Measurements from ENCODE around the gene TMEM37.

The TMEM37 gene

DNA sequence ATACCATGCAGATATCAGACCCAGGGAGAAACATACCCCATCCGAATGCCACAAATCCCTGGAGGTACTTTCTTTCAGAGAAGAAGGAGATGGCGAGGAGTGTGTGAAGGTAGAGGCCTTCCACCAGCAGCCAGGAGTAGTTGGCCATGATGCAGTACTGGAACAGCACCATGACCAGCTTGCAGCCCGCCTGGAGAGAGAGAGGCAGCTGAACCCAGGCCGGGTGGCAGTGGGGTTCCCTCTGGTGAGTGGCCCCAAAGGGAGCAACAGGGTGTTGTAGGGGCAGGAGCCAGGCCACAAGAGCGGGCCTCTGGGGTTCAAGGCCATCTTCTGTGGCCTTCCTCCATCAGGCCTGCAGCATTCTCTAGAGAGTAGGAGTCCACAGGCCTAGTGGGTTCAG is 30.2 kb downstream of the TMEM37 start:
- DNase-seq, result no peak

DNA sequence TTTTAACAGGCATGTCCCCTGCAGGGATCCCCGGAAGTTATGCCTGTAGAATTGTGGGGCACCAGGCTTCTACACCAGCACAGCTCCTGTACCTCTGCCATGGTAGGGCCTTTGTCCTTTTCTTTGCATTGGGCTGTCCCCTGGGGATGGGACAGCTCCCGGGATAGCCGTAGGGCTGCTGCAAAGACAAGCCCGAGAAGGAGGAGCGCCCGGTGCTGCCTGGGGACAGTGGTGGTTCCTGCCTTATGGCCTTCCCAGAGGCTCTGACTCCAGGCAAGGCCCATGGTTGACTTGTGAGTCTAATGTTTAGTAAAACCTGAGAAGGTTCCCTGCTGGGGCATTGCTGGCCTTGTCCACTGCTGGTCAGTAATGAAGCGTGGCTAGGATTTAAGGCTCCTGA is 30.9 kb downstream of the TMEM37 start:
- DNase-seq, result no peak

DNA sequence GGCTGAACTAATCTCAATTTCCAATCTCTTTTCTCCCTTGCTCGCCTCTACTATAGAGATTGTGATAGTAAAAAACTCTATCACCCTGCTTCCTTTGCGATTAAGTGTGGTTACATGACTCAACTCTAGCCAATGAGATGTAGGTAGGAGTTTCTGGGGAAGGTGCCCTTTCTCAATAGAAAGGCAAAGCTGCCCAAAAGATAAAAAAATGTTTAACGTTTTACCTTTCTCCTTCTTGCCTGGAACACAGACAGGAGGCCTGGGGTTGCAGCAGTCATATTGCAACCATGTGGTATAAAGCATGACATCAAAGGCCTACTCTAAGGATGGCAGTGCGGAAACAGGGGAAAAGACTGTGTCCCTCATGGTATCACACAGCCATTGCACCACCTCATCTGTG is 31.5 kb downstream of the TMEM37 start:
- no peak for DNase-seq

DNA sequence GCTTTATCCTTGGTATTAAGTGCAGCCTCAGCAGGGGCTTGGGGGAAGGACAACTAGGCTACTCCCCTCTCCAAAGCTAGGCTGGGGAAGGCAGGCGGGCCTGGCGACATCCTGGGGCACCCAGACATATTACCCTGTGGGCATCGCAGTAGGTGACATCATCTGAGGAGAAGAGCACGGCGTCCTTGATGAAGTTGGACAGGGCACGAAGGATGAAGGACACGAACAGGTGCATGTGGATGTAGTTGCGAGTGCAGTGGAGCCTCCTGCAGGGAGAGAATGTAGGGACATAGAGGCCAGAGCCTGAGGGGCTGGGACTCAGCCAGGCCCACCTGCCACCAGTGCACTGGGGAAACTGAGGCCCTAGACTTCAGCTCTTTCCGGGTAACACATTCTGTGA is 32.3 kb downstream of the TMEM37 start:
- DNase-seq, result no peak

DNA sequence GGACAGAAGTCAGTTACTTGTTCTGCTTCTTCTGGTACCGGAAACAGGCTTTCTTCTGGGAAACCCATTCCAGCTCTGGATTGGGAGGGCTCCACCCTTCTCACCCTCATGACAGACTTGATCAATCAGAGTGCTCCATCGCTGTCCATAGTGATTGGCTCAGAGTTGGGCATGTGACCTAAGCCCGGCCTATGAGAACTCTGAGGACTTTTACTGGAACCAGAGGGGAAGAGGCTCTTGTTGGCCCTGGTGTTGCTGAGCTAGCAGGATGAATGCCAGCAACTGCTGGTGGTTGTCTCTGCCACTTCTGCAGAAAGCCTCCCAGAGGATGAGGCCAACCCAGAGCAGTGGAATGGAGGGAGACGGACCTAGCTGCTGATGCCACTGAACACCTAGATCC is 33.3 kb downstream of the TMEM37 start:
- DNase-seq, result no peak

DNA sequence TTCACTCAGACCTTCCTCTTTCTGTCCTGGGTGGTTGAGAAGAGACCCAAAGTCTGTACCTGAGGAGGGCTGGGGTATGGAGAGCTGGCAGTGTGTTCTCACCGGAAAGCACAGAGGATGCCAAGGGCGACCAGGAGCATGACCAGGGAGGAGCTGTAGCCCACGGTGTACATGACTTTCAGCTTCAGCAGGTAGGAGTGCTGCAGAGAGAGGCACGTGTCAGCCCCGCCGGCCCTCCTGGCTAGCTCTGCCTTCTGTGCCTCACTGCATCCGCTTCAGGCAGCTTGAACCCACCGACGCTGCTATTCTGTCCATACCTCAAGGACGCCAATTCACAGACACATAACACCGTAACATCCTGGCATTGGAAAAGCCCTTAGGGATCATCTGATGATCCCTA is 34.0 kb downstream of the TMEM37 start:
- no peak for DNase-seq

DNA sequence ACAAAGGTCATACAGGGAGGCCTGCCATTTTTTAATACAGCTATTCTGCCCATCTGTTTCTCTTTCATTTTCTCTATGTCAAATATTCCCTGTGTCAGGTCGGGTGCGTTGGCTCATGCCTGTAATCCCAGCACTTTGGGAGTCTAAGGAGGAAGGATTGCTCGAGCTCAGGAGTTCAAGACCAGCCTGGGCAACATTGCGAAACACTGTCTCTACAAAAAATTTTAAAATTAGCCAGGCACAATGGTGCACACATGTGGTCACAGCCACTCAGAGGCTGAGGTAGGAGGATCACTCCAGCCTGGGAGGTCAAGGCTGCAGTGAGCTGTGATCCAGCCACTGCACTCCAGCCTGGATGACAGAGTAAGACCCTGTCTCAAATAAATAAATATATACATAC is 34.7 kb downstream of the TMEM37 start:
- DNase-seq, result no peak

DNA sequence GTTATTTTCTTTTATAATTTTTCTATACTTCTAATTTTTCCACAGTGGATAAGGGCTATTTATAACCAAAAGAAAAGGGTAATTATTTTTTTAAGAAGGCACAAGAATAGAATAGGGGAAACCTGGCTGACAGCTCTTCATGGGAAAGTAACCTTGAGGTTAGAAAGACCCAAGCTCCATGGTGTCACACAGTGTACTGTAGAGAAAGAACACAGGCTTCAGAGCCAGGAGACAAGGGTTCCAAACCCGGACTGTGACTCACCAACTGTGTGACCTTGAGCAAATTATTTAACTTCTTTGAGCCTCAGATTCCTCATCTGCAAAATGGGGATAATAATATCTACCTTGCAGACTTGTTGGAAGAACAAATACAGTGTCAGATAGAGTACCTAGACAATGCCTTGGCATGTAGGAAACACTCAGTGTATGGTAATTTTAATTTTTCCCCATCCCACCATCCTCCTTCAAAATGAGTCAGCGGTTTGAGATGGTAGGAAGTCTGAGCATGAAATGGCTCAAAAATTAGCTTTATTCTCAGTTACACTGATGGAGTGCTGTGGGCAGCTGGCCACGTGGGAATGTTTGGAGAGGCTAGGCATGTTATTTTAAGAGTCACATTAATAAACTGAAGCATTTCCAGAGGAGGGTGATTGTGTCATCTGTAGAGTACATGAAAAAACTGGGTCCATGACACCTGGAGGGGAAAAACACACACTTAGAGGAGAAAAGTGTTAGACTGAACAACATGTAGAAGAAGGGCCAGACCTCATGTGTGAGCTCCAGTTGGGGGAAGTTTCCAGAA is 36.7 kb downstream of the TMEM37 start:
- no peak for DNase-seq

DNA sequence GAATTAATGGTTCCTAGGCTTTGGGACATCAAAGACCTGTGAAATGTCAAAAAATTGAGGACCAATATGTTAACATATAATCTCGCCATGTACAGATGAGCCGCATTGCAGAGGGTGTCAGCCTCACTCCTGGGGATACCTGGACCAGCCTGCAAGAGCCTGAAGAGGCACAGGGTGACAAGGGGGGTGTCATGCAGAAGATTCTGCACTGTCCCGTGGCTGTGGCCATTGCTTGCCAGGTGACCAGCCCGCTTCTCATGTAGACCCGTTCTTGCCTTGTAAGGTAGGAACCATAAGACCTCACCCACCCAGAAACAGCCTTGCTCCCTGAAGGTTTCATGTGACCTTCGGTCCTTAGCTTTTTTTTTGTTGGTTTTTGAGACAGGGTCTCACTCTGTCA is 37.5 kb downstream of the TMEM37 start:
- DNase-seq, result no peak

DNA sequence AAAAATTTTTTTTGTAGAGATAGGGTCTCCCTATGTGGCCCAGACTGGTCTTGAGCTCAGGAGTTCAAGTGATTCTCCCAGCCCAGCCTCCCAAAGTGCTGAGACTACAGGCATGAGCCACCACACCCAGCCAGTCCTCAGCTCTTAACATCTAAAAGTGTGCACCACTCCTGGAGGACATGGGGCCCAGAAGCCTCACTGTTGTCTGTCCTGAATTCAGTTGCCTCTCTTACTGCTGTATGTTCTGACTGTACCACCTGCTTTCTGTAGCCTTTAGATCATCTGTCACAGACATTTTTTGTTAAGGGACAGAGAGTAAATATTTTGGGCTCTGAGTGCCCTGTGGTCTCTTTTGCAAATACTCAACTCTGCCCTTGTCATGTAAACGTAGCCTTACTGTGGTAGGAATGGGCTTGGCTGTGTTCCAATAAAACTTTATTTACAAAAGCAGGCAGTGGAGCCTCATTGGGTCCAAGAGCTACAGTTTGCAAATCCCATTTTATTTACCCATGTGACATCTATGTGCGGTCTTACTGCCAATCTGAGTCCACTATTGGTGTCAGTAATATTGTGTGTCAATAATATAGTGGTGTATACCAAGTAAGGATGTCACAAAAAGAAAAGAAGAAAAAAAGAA is 38.1 kb downstream of the TMEM37 start:
- no peak for DNase-seq

DNA sequence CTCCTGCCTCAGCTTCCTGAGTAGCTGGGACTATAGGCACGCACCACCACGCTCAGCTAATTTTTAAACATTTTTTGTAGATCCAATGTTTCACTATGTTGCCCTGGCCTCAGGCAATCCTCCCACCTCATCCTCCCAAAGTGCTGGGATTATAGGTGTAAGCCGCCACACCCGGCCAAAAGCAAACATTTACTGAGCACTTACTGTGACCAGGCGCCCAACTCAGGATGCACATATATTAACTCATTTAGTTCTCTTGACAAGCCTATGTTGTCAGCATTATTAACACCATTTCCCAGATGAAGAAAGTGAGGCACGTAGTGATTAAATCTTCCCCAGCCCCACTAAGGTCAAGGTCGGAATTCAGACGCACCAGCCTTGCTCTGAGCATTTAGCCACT is 41.1 kb downstream of the TMEM37 start:
- no peak for DNase-seq

DNA sequence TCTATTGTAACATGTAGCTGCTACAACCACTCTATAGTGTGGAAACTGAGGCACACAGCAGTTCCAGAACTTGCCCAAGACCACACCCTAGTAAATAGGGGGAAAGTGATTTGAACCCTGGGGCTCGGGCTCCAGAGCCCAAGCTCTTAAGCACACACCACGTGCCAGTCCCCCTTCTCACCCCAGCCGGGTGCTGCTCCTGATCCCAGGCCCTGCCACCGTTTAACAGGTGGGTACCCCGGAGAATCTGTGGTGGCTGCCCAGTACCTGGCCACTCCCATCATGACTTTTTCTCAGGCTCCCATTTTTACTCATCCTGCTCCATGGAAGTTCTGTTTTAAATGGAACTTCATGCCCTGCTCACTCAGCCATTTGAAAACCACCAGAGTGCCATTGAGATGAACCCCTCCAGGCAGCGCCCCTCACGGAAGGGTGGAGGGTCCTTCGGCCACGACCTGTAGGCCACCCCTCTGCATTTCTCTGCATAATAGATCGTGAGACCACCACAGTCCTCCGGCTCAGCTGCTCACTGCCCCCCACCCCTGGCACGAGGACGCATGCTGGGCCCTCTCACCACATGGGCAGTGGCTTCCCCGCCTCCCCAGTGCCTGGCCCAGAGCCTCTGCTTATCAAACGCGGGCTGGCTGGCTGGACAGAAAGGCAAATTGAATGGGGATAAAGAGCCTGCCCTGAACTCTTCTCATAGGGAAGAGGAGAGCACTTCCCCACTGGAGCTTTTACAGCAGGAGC is 42.1 kb downstream of the TMEM37 start:
- no peak for DNase-seq

DNA sequence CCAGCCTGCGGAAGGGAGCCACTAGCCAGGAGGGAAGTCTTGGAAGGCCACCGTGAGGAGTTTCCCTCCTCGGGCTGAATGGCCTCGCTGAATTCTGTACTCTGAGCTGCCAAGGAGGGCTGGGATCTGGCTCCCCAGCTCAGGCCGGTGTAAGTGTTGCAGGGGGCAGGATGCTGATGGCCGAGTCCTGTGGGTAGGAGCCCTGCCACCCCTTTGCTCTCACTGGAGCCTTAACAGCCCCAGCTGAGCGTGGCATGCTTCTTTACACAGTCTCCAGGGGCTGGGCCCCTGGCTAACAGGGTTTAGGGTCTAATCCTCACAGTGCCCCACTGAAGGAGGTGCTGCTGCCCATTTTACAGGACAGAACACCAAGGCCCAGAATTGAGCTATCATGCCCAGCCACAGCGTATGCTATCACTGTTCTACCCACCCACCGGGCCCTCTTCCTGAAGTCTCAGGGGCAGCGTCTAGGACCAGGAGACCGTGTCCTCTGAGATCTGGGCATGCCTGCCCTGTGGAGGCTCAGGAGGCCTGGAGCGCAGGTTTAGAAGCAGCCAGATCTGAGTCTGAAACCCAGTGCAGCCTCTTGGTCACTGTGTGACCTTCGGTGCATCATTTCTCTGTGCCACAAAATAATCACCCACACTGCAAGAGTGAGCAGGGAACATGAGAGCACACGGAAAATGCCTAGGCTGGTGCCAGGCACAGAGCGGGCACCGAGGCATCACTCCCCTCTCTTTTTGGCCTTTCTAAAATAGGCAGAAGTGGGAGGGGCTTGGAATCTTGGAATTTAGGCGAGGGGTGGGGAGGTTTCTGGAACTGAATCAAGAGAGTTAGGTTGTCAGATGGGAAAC is 42.9 kb downstream of the TMEM37 start:
- DNase-seq, result no peak

DNA sequence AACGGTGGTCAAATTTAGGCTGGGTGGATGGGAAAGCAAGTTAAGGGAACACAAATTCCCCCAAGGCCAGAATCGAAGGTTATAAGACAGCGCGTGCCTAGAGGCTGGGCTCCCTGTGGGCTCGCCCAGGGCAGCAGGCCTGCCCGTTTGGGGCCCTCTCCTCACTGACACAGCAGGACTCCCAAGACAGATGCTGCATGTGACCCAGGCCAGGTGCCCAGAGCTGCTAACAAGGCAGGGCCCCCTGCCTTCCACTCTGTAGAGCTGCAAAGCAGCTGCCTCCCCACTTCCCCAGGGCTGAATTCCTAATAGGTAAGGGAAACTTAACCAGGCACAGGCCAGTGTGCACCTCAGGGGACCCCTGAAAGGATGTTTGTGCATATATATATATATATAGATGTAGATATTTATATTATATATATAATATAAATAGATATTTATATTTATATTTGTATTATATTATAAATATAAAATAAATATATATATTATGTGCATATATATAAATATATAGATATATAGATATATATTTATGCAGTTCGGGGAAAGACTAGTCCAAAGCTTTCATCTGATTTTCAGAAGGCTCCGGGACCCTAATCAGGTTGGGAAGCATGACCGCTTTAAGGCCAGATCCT is 43.7 kb downstream of the TMEM37 start:
- DNase-seq, result no peak

DNA sequence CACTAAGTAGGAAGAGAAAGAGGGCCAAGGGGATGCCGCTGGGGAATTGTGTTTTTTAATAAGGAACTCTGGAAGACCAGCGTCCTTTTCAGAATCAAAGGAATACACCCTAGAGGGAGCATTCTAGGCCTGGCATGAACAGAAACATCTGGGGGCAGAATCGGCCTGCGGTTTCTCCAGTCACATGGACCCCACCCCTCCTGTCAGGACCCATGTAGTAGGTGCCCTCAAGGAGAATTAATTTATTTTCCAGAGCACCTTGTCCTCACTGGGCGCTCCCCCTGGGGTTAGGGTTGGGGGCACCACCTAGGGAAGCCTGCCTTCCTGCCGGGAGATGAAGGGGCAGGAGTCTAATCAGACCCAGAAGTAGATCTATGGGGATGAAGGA is 44.2 kb downstream of the TMEM37 start:
- DNase-seq, result no peak

DNA sequence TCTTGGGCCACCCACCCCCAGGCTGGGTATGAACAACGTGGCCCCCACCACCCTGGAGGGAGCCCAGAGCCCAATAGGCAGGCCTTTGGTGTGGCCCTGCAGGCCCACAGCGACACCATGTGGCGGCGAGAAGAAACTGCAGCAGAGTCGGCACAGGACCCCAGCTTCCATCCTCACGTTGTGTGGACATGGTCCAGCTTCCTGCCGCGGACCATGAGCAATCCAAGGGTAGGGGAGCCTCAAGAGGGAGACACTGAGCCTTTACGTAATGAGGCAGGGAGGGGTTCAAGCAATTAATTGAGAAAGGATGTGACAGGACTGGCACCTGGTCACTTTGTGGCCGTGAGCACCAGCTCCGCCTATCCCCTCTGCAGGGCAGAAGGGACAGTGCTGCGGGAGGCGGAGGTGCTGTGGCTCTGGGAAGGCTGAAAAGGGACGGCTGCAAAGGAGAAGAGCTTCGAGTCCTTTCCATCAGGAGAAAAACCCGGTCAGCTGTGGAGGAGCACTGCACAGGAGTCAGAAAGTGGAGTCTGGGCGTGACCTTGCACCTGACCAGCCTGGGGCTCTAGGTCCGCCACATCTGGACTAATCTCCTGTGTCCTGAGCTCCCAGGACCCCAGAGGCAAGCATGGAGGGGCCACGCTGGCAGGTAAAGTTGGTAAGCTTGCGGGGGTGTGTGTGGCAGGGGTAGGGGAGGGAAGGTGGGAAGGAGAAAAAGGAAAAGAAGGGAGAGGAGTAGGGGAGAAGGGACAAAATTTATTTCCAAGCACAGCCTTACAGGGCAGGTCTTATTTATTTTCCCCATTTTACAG is 44.9 kb downstream of the TMEM37 start:
- peak; percentile 49 for DNase-seq

DNA sequence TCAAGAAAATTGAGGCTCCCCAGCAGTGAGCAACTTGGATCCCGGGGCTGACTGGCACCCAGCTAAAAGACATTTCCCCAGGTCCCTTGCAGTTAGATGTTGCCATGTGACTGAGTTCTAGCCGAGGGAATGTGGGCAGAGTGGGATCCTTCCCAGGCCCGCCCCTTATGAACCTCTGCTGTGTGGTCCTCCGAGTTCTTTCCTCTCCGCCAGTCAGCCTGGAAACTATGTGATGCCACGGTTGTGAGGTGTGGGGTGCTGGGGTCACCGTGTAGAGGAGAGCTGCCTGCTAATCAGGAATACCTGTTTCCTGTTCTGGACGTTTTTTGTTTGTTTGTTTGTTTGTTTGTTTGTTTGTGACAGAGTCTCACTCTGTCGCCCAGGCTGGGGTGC is 45.5 kb downstream of the TMEM37 start:
- DNase-seq, result no peak

DNA sequence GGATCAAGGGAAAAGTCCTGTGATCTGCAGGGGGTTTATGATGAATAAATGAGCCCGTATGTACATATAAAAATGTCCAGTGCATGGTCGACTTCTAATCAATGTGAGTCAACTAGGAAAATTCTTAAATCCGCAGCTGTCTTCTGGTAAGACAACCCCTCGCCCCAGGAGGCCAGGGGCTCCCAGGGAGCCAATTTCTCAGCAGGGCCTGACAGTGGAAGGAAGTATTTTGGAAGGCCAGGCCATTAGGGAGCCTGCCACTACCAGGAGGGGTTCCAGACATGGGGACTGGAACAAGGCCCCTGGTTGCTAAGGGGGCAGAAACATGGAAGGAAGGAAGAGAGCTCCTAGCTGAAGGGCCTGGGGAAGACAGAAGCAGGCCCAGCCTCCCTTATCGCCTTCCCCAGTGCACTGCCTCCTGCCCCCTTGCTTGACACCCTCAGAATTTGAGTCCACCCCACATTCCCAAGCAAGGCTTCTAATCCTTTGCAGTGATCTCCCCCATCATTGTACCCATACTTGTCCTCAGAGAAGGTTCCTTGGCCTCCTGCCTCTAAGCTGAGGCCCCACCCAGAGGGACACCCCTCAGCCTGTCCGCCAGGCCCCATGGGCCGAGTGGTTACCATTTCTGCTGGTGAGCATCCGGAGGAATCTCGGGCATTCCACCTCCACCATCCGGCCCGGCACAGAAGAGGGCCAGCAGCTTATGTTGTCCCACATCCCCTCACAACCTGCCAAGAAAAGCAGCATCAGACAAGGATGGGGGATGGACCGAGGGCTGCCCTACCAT is 46.7 kb downstream of the TMEM37 start:
- DNase-seq, result no peak

DNA sequence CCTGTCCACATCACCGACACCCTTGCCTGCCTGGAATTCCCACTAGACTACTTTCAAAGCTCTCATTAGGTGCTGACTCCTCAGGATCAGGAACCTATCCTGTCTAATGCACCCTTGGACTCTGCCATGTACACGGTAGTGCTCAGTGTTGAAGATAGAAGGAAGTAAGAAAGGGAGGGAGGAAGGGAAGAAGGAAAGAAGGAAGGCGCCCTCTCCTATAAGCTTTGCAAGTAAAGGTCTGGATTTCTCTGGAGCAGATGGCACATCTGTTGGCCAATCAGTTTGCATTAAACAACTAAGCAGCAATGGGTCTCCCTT is 47.3 kb downstream of the TMEM37 start:
- no peak for DNase-seq

DNA sequence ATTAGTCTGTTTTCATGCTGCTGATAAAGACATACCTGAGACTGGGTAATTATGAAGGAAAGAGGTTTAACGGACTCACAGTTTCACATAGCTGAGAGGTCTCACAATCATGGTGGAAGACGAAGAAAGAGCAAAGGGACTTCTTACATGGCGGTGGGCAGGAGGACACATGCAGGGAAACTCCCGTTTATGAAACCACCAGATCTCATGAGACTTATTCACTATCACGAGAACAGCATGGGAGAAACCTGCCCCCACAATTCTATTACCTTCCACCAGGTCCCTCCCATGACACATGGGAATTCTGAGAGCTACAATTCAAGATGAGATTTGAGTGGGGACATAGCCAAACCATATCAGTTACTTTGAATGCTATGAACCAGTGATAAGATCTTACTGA is 48.5 kb downstream of the TMEM37 start:
- peak; percentile 2 for DNase-seq

DNA sequence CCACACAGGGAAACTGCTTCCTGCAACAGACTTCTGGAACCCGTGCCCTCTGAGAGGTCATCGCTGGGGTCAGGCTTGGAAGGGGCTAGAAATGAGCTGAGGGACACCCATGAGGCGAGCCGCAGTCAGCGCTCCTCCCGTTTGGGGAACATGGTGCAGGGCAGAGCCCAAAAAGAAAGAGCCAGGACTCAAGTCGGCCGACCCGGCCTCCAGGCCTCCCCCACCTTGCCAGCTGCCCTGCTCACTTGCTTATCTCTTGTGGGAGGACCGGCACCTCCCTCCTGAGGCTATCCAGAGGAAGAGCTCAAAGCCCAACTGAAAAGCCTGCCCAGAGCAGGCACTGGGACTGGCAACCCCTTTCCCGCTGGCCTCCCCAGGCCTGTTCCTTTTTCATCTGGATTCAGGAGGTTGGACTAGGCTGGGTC is 49.1 kb downstream of the TMEM37 start:
- no peak for DNase-seq

Measured in inflammatory macrophage treated with lipopolysaccharide for 4 hours (primary cell).